Stimulated activated CD4-positive, alpha-beta T cell treated with anti-CD3 and anti-CD28 coated beads, Interleukin-12 subunit alpha, Interleukin-12 subunit beta, amount 100 ng/mL, for 24 hours (primary cell): Measurements from ENCODE around the gene MAPK1.
"Not testable (repeated sequence)": the region's sequence is repeated elsewhere in the genome, so short reads cannot be mapped to it uniquely, and the experiment has no call there.

ENCODE experiments used
- DNase-seq, 2 experiments: peaks; one replicate each; pipeline ENCODE4 v3.0.0-alpha.2; 2020; ENCODE audit warnings: low read depth in 2 of 2

MAPK1 gene

GRCh38 chr22:21819183-21819770, 48.2 kb downstream of the MAPK1 start:
- DNase-seq, result no peak

DNA sequence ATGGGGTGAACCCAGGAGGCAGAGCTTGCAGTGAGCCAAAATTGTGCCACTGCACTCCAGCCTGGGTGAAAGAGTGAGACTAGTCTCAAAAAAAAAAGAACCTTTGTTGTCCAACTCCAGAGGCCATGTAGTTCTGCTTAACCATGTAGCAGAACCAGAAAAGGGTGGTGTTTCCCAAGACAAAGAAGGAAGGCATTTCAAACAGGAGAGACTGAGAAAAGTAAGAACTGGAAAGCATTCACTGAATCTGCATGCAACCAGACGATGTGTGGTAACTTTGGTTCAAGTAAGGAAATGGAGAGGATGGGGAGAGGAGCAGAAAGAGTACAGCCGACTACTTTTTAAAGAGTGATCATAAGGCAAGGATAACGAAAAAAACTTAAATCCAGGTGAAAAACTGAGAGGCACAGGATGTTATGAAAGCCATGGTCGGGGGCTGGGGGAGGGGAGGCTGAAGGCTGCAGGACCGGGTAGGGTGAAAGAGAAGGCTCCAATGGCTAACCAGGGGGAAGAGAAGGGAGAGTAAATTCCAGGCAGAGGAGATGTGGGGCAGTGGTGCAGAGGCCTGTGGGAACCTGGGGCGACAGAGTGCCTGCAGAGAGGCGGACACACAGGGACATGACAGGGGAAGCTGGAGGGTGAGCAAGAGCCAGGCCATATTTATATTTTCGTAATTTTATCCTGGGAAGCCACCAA, 48.8 kb downstream of the MAPK1 start:
- DNase-seq, result no peak

GRCh38 chr22:21817497-21817853, 50.0 kb downstream of the MAPK1 start:
- DNase-seq, result not testable (repeated sequence)

DNA sequence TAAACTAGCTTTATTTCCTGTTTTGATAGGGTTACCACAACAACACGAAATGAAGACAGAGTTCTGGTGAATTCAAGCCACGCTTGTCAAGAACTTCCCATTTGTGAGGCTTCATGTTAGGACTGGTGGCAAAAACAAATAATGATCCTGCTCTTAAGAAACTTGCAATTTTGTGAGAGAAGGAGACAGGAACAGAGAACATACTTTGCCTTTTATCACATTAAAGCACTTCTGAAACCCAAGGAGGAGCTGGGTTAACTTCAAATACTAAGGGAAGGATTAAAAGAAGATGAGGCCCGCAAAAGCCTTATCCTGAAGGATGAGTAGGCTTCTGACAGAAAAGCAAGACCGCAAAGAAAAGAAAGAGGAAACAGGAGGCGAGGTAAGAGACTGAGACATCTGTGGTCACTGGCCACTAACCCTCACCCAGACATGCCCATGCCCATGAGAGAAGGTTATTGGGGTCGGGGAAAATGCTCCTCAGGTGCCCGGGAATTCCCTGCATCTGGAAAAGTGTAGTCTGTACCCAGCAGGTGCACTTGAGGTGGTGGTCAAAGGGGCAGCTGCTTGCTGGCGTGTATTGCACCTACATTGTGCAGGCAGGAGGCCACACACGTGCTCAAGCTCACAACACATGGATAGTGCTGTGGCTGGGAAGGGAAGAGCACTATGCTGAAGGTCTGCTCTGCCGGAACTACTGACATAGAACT, 50.5 kb downstream of the MAPK1 start:
- DNase-seq, result peak in 1 of 2 experiments; percentile 5

- DNase-seq, result no peak
Measured at GRCh38 chr22:21816472-21816786, 51.0 kb downstream of the MAPK1 start.

- no peak for DNase-seq
Measured at GRCh38 chr22:21815958-21816357, 51.5 kb downstream of the MAPK1 start.

DNA sequence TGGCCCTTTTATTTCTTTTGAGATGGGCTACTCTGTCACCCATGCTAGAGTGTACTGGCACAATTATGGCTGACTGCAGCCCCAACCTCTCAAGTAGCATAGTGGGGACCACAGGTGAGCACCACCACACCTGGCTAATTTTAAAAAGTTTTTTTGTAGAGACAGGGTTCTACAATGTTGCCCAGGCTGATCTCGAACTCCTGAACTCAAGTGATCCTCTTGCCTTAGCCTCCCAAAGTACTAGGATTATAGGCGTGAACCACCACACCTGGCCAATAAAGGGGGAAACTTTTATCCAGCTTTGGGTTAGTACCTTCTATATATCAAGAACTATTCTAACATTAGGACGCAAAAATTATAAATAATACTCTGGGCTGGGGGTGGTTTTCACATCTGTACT, 52.1 kb downstream of the MAPK1 start:
- DNase-seq, result no peak

DNA sequence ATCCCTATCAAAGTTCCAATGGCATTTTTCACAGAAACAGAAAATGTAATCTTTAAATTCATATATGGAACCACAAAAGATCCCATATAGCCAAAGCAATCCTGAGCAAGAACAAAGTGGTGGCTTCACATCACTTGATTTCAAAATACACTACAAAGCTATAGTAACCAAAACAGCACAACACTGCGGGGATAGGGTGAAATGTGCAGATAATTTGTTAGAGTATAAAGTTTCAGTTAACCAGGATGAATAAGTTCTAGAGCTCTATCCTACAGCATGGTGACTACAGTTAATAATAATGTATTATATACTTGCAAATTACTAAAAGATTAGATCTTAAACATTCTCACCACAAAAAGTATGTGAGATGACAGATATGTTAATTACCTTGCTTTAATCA, 55.5 kb downstream of the MAPK1 start:
- DNase-seq, result no peak

GRCh38 chr22:21807544-21808529, 59.6 kb downstream of the MAPK1 start:
- DNase-seq, result no peak

GRCh38 chr22:21805325-21805724, 62.1 kb downstream of the MAPK1 start:
- not testable (repeated sequence) for DNase-seq

DNA sequence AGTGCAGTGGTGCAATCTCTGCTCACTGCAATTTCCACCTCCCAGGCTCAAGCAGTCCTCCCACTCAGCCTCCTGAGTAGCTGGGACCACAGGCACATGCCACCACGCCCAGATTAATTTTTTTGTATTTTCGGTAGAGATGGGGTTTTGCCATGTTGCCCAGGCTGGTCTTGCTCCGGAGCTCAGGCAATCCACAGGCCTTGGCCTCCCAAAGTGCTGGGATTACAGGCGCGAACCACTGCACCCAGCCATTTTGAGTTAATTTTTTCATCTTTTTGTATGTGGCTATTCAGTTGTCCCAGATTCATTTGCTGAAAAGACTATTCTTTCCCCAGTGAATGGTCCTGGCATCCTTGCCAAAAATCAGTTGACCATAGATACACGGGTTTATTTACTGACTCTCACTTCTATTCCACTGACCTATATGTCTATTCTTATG, 63.6 kb downstream of the MAPK1 start:
- DNase-seq, result no peak

- no peak for DNase-seq
Measured at GRCh38 chr22:21802673-21803072, 64.8 kb downstream of the MAPK1 start.

- no peak for DNase-seq
Measured at GRCh38 chr22:21802056-21802455, 65.4 kb downstream of the MAPK1 start.

GRCh38 chr22:21801304-21801644, 66.2 kb downstream of the MAPK1 start:
- DNase-seq, result not testable (repeated sequence)

- no peak for DNase-seq
Measured at GRCh38 chr22:21800552-21801303, 66.7 kb downstream of the MAPK1 start.

DNA sequence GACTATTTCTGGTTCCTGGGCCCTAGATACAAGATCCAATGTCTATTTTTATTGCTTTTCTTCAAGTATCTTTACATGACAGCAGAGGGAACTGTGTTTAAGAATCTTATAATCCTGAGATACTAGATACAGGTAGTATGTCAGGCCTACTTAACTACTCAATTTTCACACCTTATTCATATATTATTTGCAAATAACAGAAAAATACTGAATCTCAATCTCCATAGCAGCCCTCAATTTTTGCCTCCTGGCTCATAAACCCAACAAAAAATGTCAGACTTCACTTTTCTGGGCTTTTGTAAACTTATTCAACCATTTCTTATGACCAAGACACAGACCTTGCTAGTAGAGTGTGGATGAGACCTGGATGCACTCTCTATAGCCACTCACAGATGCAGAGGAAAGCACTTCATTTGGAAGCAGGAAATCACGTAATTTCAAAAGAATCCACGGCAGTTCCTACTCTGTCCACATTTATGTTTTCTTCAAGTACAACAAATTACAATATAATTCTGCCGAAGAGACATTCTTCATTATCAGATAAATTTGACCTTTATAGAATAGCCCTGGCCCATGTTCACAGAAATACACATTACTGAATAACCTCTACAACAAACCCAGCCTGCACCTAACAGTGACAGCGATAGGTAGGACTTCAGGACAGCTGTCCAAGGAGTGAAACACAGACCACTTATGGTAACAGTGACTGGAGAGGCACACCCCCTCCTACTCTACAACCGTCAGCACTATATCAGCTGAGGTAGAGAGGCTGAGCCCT, 69.8 kb downstream of the MAPK1 start:
- no peak for DNase-seq

DNA sequence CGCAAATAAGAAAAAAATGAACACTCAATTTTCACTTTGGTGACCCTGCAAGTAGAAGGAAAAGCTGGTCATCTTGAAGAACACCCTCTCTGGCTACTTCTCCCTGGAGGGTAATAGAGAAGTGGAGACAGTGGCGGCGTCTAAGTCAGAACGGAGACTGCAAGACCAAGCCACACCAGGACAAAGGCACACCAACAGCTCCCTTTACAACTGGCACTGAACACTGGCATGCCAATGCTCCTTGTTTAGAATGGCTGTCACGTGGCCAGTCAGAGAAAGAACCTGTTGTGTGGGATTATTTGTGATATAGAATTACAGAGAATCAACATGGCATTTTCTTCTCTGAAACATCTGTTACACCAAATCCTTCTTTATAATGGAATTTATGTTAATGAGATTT, 70.6 kb downstream of the MAPK1 start:
- no peak for DNase-seq

- no peak for DNase-seq
Measured at GRCh38 chr22:21796231-21796630, 71.2 kb downstream of the MAPK1 start.

DNA sequence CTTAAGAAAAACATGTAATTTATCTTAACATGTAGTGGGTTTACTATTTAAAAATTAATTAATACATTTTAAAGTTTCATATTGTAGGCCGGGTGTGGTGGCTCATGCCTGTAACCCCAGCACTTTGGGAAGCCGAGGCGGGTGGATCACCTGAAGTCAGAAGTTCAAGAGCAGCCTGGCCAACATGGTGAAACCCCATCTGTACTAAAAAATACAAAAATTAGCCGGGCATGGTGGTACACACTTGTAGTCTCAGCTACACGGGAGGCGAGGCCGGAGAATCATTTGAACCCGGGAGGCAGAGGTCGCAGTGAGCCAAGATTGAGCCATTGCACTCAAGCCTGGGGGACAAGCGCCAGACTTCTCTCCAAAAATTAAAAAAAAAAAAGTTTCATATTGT, 73.7 kb downstream of the MAPK1 start:
- DNase-seq, result not testable (repeated sequence)
